Endothelial cell of umbilical vein (primary cell): ENCODE results near the gene MMP19. TPM values are rescaled to one million over a fixed set of nuclear protein-coding genes. Genes with fewer than 3 reads are reported as not detected.
A peak's percentile ranks its signal among the peaks of the same experiment; 100 is the strongest.

Experiments
- BruUV-seq: library from RNA; stranded (reverse); fragments of 400-500 nt; replicated peaks from 2 replicates; lab custom pipeline; 2021; lab: Mats Ljungman, UMichigan
- CTCF ChIA-PET: fragments of 300-600, 350-600 bp; sonication (Branson Sonifier 250); formaldehyde crosslinking; loops from one replicate; lab custom pipeline; 2021; ENCODE audit warnings: antibody characterized with exemption, inconsistent platforms; lab: Charles Lee
- POLR2A ChIA-PET: fragments of 300-600, 350-600 bp; sonication (Branson Sonifier 250); formaldehyde crosslinking; loops from one replicate; lab custom pipeline; 2021; ENCODE audit warnings: antibody characterized with exemption, inconsistent platforms; lab: Charles Lee
- DNase-seq: peaks from one replicate; pipeline ENCODE4 v3.0.0-alpha.2; 2011; ENCODE audit warnings: low read depth, low spot score
- FAIRE-seq: peaks from 2 replicates; lab custom pipeline; 2011; peaks lifted over from hg19 to GRCh38; lab: Jason Lieb, UNC
- H2AFZ ChIP-seq: 2 replicates; pipeline ENCODE4 v1.6.0; 2012; ENCODE audit warnings: low read depth, low read length, control low read depth, inconsistent platforms
- H3K27ac ChIP-seq: 2 replicates; pipeline ENCODE4 v1.5.1; 2011; ENCODE audit warnings: low read depth, mild to moderate bottlenecking, control low read depth, low read length, moderate library complexity; ENCODE audit not compliant: insufficient read depth
- H3K27me3 ChIP-seq, 2 experiments: 2 replicates each; pipeline versions ENCODE4 v1.6.0 to v1.6.1; 2011; ENCODE audit warnings: low read length in 2 of 2, mixed read lengths in 1 of 2; ENCODE audit not compliant: control insufficient read depth in 2 of 2, insufficient read depth in 2 of 2
- H3K36me3 ChIP-seq, 2 experiments: 2 replicates in 1 of 2; 3 replicates in 1 of 2; pipeline ENCODE4 v1.5.1; 2011; ENCODE audit warnings: low read length in 2 of 2, mild to moderate bottlenecking in 1 of 2, moderate library complexity in 1 of 2; ENCODE audit not compliant: control insufficient read depth in 2 of 2, insufficient read depth in 2 of 2; ENCODE audit errors: extremely low read depth in 1 of 2
- H3K4me1 ChIP-seq: 3 replicates; pipeline ENCODE4 v1.5.1; 2011; ENCODE audit warnings: mild to moderate bottlenecking, low read length; ENCODE audit not compliant: control insufficient read depth, insufficient read depth; ENCODE audit errors: extremely low read depth
- H3K4me2 ChIP-seq: 2 replicates; pipeline ENCODE4 v1.6.1; 2011; ENCODE audit warnings: low read length, control low read depth, mixed read lengths; ENCODE audit not compliant: insufficient read depth
- H3K4me3 ChIP-seq, 3 experiments: fragments of 200-600 bp in 1 of 3; sonication (generic), shearing (Covaris generic) in 1 of 3; replicated peaks in 1 of 3; 2 replicates each; pipeline ENCODE4 v1.5.1; 2011 to 2016; ENCODE audit warnings: control low read depth in 3 of 3, low read length in 3 of 3, mild to moderate bottlenecking in 2 of 3, inconsistent platforms in 1 of 3, low read depth in 1 of 3, moderate library complexity in 1 of 3; ENCODE audit not compliant: insufficient read depth in 1 of 3
- H3K79me2 ChIP-seq: 2 replicates; pipeline ENCODE4 v1.6.0; 2012; ENCODE audit warnings: low read length, inconsistent platforms; ENCODE audit not compliant: control insufficient read depth, insufficient read depth
- H3K9ac ChIP-seq: replicated peaks from 2 replicates; pipeline ENCODE3; 2011; ENCODE audit warnings: low read length, control low read depth; ENCODE audit not compliant: insufficient read depth; ENCODE audit errors: extremely low read depth
- H3K9me1 ChIP-seq: replicated peaks from 3 replicates; pipeline ENCODE4 v1.6.0; 2011; ENCODE audit warnings: mild to moderate bottlenecking, low read length; ENCODE audit not compliant: control insufficient read depth, insufficient read depth; ENCODE audit errors: extremely low read depth
- H3K9me3 ChIP-seq: replicated peaks from 2 replicates; pipeline ENCODE4 v1.5.1; 2012; ENCODE audit warnings: low read length, inconsistent platforms; ENCODE audit not compliant: control insufficient read depth, insufficient read depth
- H4K20me1 ChIP-seq: replicated peaks from 2 replicates; pipeline ENCODE3; 2011; ENCODE audit warnings: mild to moderate bottlenecking, low read length; ENCODE audit not compliant: control insufficient read depth, insufficient read depth; ENCODE audit errors: extremely low read depth
- EZH2 ChIP-seq: IDR thresholded peaks from 2 replicates; pipeline ENCODE4 v1.6.1; 2012; ENCODE audit warnings: borderline replicate concordance, low read depth, mild to moderate bottlenecking, moderate library complexity, low read length, inconsistent platforms; ENCODE audit not compliant: severe bottlenecking
- POLR2AphosphoS5 ChIP-seq: IDR thresholded peaks from 2 replicates; pipeline ENCODE4 v1.6.1; 2012; ENCODE audit warnings: low read depth, mild to moderate bottlenecking, control low read depth, low read length, moderate library complexity; ENCODE audit not compliant: insufficient read depth
- dilution Hi-C: fragments of 300-500 bp; cut with MboI; formaldehyde crosslinking; loops from one replicate; pipeline ENCODE4 v1.15.0; 2019; ENCODE audit warnings: low sequenced_read_pairs; ENCODE audit not compliant: extremely low pct_ligation_motif_present
- intact Hi-C: fragments of 100-400 bp; cut with micrococcal nuclease; formaldehyde crosslinking; loops from one replicate; pipeline ENCODE4 v1.10.0; 2022
- polyA plus RNA-seq, 4 experiments: library from polyadenylated mRNA; depleted of rRNA in 3 of 4; stranded (reverse) in 3 of 4; unstranded in 1 of 4; fragments of >200 nt; gene quantifications; 2 replicates each; pipeline versions ENCODE4 v1.2.1 to v1.2.3, GENCODE V29; 2011 to 2012; ENCODE audit warnings: missing spikeins in 1 of 4
- total RNA-seq: library from RNA; stranded (reverse); gene quantifications from 2 replicates; pipeline ENCODE4 v1.2.3, GENCODE V29; 2021
- TF ChIP-seq, protein P1 (sequence below): IDR thresholded peaks from 2 replicates; pipeline ENCODE4 v1.6.1; 2011; ENCODE audit not compliant: insufficient read depth, insufficient read length
- TF ChIP-seq, protein P2 (sequence below), 2 donors: IDR thresholded peaks; 1 replicate in 1 of 2; 2 replicates in 1 of 2; pipeline ENCODE4 v1.5.1; 2011; ENCODE audit warnings: low read length in 2 of 2, mild to moderate bottlenecking in 2 of 2, moderate library complexity in 2 of 2, control low read depth in 1 of 2, inconsistent platforms in 1 of 2, low read depth in 1 of 2; ENCODE audit not compliant: insufficient read depth in 1 of 2; ENCODE audit errors: extremely low read depth in 1 of 2

Gene MMP19
- total and polyA plus RNA-seq, 2 donors (not counting 3 experiments of a cell fraction or from before 2014, with no cell fraction given), result 0.31 to 1.6 TPM

DNA sequence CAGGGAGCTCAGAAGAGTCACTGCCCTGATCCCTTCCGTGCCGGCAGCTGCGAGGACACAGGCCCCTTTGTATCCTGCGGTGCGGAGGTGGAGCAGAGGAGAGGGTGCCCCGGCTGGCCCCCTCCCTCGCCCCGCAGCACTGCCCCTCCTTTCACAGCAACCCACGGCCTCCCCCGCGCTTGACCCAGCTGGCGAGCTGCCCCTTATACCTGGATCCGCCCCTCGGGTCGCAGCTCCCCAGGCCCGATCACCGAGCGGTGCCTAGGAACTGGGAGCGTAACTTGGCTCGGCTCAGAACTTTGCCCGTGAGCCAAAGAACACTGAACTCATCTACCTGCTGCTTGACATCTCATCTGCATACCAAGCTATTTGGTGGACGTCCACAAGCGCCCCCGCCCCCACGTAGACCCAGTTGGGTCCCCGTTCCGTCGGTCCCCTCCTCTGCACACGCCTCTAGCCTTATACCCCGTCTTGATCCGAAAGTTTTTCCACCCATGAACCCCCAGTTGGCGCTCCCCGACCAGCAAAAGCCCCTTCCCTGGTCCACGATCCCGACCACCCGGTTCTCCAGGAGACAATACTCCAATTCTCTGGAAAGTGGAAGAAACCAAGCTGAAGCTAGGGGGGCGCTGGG, 12.7 kb downstream of the MMP19 start:
- intact Hi-C loops (loop anchor here (1.0 kb wide), 5 partner anchors 12 to 275 kb away; partner anchors contain the start of genes ORMDL2 and PYM1), dilution Hi-C loops (no loop called here)
- POLR2A ChIA-PET, result interaction anchor here (0.6 to 3.1 kb wide), 8 partner anchors 9 to 165 kb away, joined by 4 to 40 read pairs (median 8); partner anchors contain the start of genes ORMDL2, PYM1, RAB5B and SARNP
- H3K9me3 ChIP-seq, result no peaks in the 10 kb centered on the region
- H3K4me2 ChIP-seq, result peak overlapping the region; percentile 74
- peak overlapping the region; percentile 86 for H3K9ac ChIP-seq
- TSS peak; percentile 58 for BruUV-seq
- peak overlapping the region; percentile 25 for H2AFZ ChIP-seq
- no peaks in the 10 kb centered on the region for H3K9me1 ChIP-seq
- DNase-seq (peak; percentile 70), FAIRE-seq (peak; percentile 26)
- H3K27ac ChIP-seq, result peak overlapping the region; percentile 60
- H3K4me3 ChIP-seq, result peak overlapping the region; percentile 81 to 92 (median 82)
- H3K27me3 ChIP-seq, result no peaks in the 10 kb centered on the region
- H4K20me1 ChIP-seq, result no peaks in the 10 kb centered on the region
- TF ChIP-seq EZH2 (no peak), POLR2AphosphoS5 (peak; percentile 4)
- H3K79me2 ChIP-seq, result peaks cover 32% of the 10 kb centered on the region
- H3K4me1 ChIP-seq, result peaks cover 27% of the 10 kb centered on the region
- no peaks in the 10 kb centered on the region for H3K36me3 ChIP-seq
- CTCF ChIA-PET, result interaction anchor here (0.9 to 4.5 kb wide), 16 partner anchors 9 to 199 kb away, joined by 3 to 38 read pairs (median 6); partner anchors contain the start of genes MMP19, ORMDL2, RAB5B and SARNP

DNA sequence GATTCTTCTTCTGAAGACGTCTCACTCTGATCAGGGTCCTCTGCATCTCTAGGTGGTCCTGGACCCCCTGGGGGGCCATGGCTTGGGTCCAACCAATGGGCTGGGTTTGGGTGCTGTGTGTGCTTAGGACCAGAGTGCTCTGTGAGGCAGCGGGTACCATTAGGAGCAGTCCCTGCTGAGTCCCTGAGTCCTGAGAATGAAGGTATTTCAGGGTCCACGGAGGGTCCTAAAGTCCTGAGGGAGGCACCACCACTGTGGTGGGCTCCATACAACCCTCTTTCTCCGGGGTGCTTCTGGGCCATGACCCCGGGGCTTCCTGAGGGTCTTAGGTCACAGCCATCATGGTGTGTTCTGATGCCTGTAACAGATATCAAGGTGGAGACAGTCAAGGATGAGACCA, 14.4 kb downstream of the MMP19 start:
- Histone ChIP-seq H3K79me2 (peaks cover 37% of the 10 kb centered on the region), H3K36me3 (no peaks in the 10 kb centered on the region), H3K9ac (peak overlapping the region; percentile 63), H3K27me3 (no peaks in the 10 kb centered on the region), H3K9me3 (no peaks in the 10 kb centered on the region), H3K27ac (peak overlapping the region; percentile 38), H4K20me1 (no peaks in the 10 kb centered on the region), H3K4me1 (peaks cover 27% of the 10 kb centered on the region), H2AFZ (no peak overlapping the region), H3K4me2 (peak overlapping the region; percentile 74), H3K4me3 (peak overlapping the region; percentile 51 to 82 (median 81)), H3K9me1 (no peaks in the 10 kb centered on the region)
- BruUV-seq, result no TSS peak
- POLR2A ChIA-PET, result interaction anchor here (3.1 kb wide), 1 partner anchor 11 kb away, joined by 40 read pairs; the partner anchor contains the start of genes ORMDL2 and SARNP
- FAIRE-seq (no peak), DNase-seq (no peak)
- intact Hi-C loops, result no loop called here
- CTCF ChIA-PET, result interaction anchor here (1.8 to 3.1 kb wide), 3 partner anchors 9 to 112 kb away, joined by 8 to 38 read pairs (median 19); partner anchors contain the start of genes ORMDL2 and SARNP
- dilution Hi-C loops, result no loop called here
- TF ChIP-seq, protein P1, sequence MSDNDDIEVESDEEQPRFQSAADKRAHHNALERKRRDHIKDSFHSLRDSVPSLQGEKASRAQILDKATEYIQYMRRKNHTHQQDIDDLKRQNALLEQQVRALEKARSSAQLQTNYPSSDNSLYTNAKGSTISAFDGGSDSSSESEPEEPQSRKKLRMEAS, result no peak
- TF ChIP-seq EZH2, result no peak
- TF ChIP-seq, protein P2, sequence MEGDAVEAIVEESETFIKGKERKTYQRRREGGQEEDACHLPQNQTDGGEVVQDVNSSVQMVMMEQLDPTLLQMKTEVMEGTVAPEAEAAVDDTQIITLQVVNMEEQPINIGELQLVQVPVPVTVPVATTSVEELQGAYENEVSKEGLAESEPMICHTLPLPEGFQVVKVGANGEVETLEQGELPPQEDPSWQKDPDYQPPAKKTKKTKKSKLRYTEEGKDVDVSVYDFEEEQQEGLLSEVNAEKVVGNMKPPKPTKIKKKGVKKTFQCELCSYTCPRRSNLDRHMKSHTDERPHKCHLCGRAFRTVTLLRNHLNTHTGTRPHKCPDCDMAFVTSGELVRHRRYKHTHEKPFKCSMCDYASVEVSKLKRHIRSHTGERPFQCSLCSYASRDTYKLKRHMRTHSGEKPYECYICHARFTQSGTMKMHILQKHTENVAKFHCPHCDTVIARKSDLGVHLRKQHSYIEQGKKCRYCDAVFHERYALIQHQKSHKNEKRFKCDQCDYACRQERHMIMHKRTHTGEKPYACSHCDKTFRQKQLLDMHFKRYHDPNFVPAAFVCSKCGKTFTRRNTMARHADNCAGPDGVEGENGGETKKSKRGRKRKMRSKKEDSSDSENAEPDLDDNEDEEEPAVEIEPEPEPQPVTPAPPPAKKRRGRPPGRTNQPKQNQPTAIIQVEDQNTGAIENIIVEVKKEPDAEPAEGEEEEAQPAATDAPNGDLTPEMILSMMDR (IDR thresholded peaks at IDR 0.05; ENCODE audit: extremely low read depth in 1 of 2, insufficient read depth in 1 of 2, low read depth in 1 of 2, low read length in 2 of 2), result no peak
